HEK293 (cell line): Measurements from ENCODE around the gene ARPC5L.

Experiments
- BCL11A ChIP-seq: fragments of 450-650 bp; formaldehyde crosslinking; IDR thresholded peaks from 2 replicates; pipeline ENCODE4 v1.5.1; 2016; ENCODE audit warnings: low read depth, missing biosample characterization, missing genetic modification characterization
- GLI2 ChIP-seq: fragments of 450-650 bp; formaldehyde crosslinking; IDR thresholded peaks from 2 replicates; pipeline ENCODE4; 2017; ENCODE audit warnings: missing biosample characterization, missing genetic modification characterization, low read depth, borderline replicate concordance
- GLIS1 ChIP-seq: fragments of 450-650 bp; formaldehyde crosslinking; IDR thresholded peaks from 2 replicates; pipeline ENCODE4 v1.5.1; 2016; ENCODE audit warnings: missing biosample characterization, missing genetic modification characterization
- GLIS2 ChIP-seq: fragments of 450-650 bp; formaldehyde crosslinking; IDR thresholded peaks from 2 replicates; pipeline ENCODE4 v1.5.1; 2016; ENCODE audit warnings: missing biosample characterization, missing genetic modification characterization
- HOXA7 ChIP-seq: sonication (generic); formaldehyde crosslinking; IDR thresholded peaks from 2 replicates; pipeline ENCODE4 v1.8.1; 2022; ENCODE audit warnings: missing genetic modification reagents, borderline replicate concordance
- KLF1 ChIP-seq: fragments of 450-650 bp; formaldehyde crosslinking; IDR thresholded peaks from 2 replicates; pipeline ENCODE4 v1.5.1; 2016; ENCODE audit warnings: missing biosample characterization, missing genetic modification characterization
- PRDM10 ChIP-seq: fragments of 450-650 bp; formaldehyde crosslinking; IDR thresholded peaks from 2 replicates; pipeline ENCODE4 v1.5.1; 2016; ENCODE audit warnings: missing biosample characterization, missing genetic modification characterization
- SP3 ChIP-seq: fragments of 450-650 bp; formaldehyde crosslinking; IDR thresholded peaks from 2 replicates; pipeline ENCODE4 v1.5.1; 2016; ENCODE audit warnings: missing biosample characterization, missing genetic modification characterization
- ZBTB10 ChIP-seq: fragments of 450-650 bp; formaldehyde crosslinking; IDR thresholded peaks from 2 replicates; pipeline ENCODE4 v1.5.1; 2016; ENCODE audit warnings: missing biosample characterization, missing genetic modification characterization
- ZBTB8A ChIP-seq: fragments of 450-650 bp; formaldehyde crosslinking; IDR thresholded peaks from 2 replicates; pipeline ENCODE4 v1.5.1; 2016; ENCODE audit warnings: missing biosample characterization, missing genetic modification characterization
- ZNF112 ChIP-seq: fragments of 450-650 bp; formaldehyde crosslinking; IDR thresholded peaks from 2 replicates; pipeline ENCODE4 v1.5.0; 2017; ENCODE audit warnings: missing biosample characterization, missing genetic modification characterization
- ZNF274 ChIP-seq, 2 experiments: fragments of 200-500 bp in 1 of 2; fragments of 450-650 bp in 1 of 2; sonication (Bioruptor generic) in 1 of 2; formaldehyde crosslinking in 1 of 2; IDR thresholded peaks; 2 replicates each; pipeline versions ENCODE4 v1.5.1 to v1.6.1; 2014 to 2016; ENCODE audit warnings: borderline replicate concordance in 1 of 2, inconsistent platforms in 1 of 2, low read length in 1 of 2, missing biosample characterization in 1 of 2, missing genetic modification characterization in 1 of 2
- ZNF324 ChIP-seq: fragments of 450-650 bp; formaldehyde crosslinking; IDR thresholded peaks from 2 replicates; pipeline ENCODE4 v1.5.1; 2016; ENCODE audit warnings: missing biosample characterization, missing genetic modification characterization
- ZNF335 ChIP-seq: fragments of 450-650 bp; formaldehyde crosslinking; conservative IDR thresholded peaks from 2 replicates; pipeline ENCODE4 v1.5.1; 2016; ENCODE audit warnings: missing biosample characterization, missing genetic modification characterization
- ZNF391 ChIP-seq: fragments of 450-650 bp; formaldehyde crosslinking; IDR thresholded peaks from 2 replicates; pipeline ENCODE4 v1.5.1; 2016; ENCODE audit warnings: low read depth, missing biosample characterization, missing genetic modification characterization, borderline replicate concordance
- ZNF501 ChIP-seq: fragments of 450-650 bp; formaldehyde crosslinking; IDR thresholded peaks from 2 replicates; pipeline ENCODE4 v1.5.1; 2016; ENCODE audit warnings: missing biosample characterization, missing genetic modification characterization
- ZNF561 ChIP-seq: fragments of 450-650 bp; IDR thresholded peaks from 2 replicates; pipeline ENCODE4 v1.5.1; 2018; ENCODE audit warnings: missing biosample characterization, missing genetic modification characterization, borderline replicate concordance
- ZNF610 ChIP-seq: fragments of 450-650 bp; formaldehyde crosslinking; IDR thresholded peaks from 2 replicates; pipeline ENCODE4 v1.5.1; 2016; ENCODE audit warnings: missing biosample characterization, missing genetic modification characterization, borderline replicate concordance
- ZNF626 ChIP-seq: fragments of 450-650 bp; sonication (Bioruptor Pico); formaldehyde crosslinking; IDR thresholded peaks from 2 replicates; pipeline ENCODE4 v1.5.1; 2018; ENCODE audit warnings: missing biosample characterization, missing genetic modification characterization, inconsistent platforms
- ZNF785 ChIP-seq: fragments of 450-650 bp; formaldehyde crosslinking; IDR thresholded peaks from 2 replicates; pipeline ENCODE4 v1.5.1; 2016; ENCODE audit warnings: missing biosample characterization, missing genetic modification characterization
- ZNF791 ChIP-seq: fragments of 450-650 bp; formaldehyde crosslinking; IDR thresholded peaks from 2 replicates; pipeline ENCODE4 v1.5.1; 2016; ENCODE audit warnings: missing biosample characterization, missing genetic modification characterization
- TF ChIP-seq, protein P1 (sequence below): fragments of 450-650 bp; formaldehyde crosslinking; optimal IDR thresholded peaks from 2 replicates; pipeline ENCODE3; 2016; ENCODE audit warnings: missing biosample characterization, mild to moderate bottlenecking, missing genetic modification characterization
- TF ChIP-seq, protein P2 (sequence below): fragments of 450-650 bp; formaldehyde crosslinking; IDR thresholded peaks from 2 replicates; pipeline ENCODE4 v1.5.1; 2016; ENCODE audit warnings: missing biosample characterization, missing genetic modification characterization
- TF ChIP-seq, protein P3 (sequence below): fragments of 450-650 bp; formaldehyde crosslinking; IDR thresholded peaks from 2 replicates; pipeline ENCODE4 v1.5.1; 2016; ENCODE audit warnings: missing biosample characterization, missing genetic modification characterization
- TF ChIP-seq, protein P4 (sequence below): sonication (generic); formaldehyde crosslinking; IDR thresholded peaks from 2 replicates; pipeline ENCODE4 v1.8.1; 2022; ENCODE audit warnings: mild to moderate bottlenecking, moderate library complexity, missing genetic modification reagents

The ARPC5L gene

GRCh38 chr9:124852829-124853531, 8.9 kb upstream of the ARPC5L start, which contains the start of gene WDR38 (continued):
- TF ChIP-seq, protein P1, sequence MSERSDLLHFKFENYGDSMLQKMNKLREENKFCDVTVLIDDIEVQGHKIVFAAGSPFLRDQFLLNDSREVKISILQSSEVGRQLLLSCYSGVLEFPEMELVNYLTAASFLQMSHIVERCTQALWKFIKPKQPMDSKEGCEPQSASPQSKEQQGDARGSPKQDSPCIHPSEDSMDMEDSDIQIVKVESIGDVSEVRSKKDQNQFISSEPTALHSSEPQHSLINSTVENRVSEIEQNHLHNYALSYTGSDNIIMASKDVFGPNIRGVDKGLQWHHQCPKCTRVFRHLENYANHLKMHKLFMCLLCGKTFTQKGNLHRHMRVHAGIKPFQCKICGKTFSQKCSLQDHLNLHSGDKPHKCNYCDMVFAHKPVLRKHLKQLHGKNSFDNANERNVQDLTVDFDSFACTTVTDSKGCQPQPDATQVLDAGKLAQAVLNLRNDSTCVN (tag by site-specific recombination), result peak; percentile 95
- TF ChIP-seq ZNF610 (no peak), GLIS2 (tag by site-specific recombination) (peak; percentile 74), ZNF391 (tag by site-specific recombination) (0 out of 2 replicates have a peak, but pooled peaks have one; percentile 44), ZNF112 (tag by site-specific recombination) (no peak), ZNF324 (peak; percentile 55; the same call in 1 of the 2 replicates), GLI2 (tag by site-specific recombination) (no peak), ZNF501 (tag by site-specific recombination) (peak; percentile 66; the same call in 1 of the 2 replicates), ZNF335 (tag by site-specific recombination) (peak; percentile 72), ZNF791 (tag by site-specific recombination) (no peak), GLIS1 (tag by site-specific recombination) (peak; percentile 72; the same call in 1 of the 2 replicates), SP3 (peak; percentile 28; the same call in 1 of the 2 replicates), ZNF561 (peak; percentile 47; the same call in 1 of the 2 replicates), PRDM10 (no peak), BCL11A (tag by site-specific recombination) (peak; percentile 41; the same call in 1 of the 2 replicates), HOXA7 (CRISPR knock-in tag) (no peak), ZNF274 (IDR thresholded peaks at IDR 0.05; ENCODE audit: low read length) (no peak), ZNF274 (tag by site-specific recombination; IDR thresholded peaks at IDR 0.05; ENCODE audit: borderline replicate concordance) (no peak), KLF1 (peak; percentile 10; the same call in 1 of the 2 replicates), ZBTB10 (tag by site-specific recombination) (peak; percentile 44; the same call in 1 of the 2 replicates), ZBTB8A (tag by site-specific recombination) (peak; percentile 51), ZNF785 (0 out of 2 replicates have a peak, but pooled peaks have one; percentile 52), ZNF626 (tag by site-specific recombination) (no peak)
- TF ChIP-seq, protein P2, sequence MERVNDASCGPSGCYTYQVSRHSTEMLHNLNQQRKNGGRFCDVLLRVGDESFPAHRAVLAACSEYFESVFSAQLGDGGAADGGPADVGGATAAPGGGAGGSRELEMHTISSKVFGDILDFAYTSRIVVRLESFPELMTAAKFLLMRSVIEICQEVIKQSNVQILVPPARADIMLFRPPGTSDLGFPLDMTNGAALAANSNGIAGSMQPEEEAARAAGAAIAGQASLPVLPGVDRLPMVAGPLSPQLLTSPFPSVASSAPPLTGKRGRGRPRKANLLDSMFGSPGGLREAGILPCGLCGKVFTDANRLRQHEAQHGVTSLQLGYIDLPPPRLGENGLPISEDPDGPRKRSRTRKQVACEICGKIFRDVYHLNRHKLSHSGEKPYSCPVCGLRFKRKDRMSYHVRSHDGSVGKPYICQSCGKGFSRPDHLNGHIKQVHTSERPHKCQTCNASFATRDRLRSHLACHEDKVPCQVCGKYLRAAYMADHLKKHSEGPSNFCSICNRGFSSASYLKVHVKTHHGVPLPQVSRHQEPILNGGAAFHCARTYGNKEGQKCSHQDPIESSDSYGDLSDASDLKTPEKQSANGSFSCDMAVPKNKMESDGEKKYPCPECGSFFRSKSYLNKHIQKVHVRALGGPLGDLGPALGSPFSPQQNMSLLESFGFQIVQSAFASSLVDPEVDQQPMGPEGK (tag by site-specific recombination), result peak; percentile 46; the same call in 1 of the 2 replicates
- TF ChIP-seq, protein P3, sequence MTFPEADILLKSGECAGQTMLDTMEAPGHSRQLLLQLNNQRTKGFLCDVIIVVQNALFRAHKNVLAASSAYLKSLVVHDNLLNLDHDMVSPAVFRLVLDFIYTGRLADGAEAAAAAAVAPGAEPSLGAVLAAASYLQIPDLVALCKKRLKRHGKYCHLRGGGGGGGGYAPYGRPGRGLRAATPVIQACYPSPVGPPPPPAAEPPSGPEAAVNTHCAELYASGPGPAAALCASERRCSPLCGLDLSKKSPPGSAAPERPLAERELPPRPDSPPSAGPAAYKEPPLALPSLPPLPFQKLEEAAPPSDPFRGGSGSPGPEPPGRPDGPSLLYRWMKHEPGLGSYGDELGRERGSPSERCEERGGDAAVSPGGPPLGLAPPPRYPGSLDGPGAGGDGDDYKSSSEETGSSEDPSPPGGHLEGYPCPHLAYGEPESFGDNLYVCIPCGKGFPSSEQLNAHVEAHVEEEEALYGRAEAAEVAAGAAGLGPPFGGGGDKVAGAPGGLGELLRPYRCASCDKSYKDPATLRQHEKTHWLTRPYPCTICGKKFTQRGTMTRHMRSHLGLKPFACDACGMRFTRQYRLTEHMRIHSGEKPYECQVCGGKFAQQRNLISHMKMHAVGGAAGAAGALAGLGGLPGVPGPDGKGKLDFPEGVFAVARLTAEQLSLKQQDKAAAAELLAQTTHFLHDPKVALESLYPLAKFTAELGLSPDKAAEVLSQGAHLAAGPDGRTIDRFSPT (tag by site-specific recombination), result peak; percentile 49; the same call in 1 of the 2 replicates
- TF ChIP-seq, protein P4, sequence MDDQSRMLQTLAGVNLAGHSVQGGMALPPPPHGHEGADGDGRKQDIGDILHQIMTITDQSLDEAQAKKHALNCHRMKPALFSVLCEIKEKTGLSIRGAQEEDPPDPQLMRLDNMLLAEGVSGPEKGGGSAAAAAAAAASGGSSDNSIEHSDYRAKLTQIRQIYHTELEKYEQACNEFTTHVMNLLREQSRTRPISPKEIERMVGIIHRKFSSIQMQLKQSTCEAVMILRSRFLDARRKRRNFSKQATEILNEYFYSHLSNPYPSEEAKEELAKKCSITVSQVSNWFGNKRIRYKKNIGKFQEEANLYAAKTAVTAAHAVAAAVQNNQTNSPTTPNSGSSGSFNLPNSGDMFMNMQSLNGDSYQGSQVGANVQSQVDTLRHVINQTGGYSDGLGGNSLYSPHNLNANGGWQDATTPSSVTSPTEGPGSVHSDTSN (CRISPR knock-in tag), result peak; percentile 53; the same call in 1 of the 2 replicates
